GM20431 (cell line): ENCODE results near the gene ATF7.
"Not testable (repeated sequence)": the region's sequence is repeated elsewhere in the genome, so short reads cannot be mapped to it uniquely, and the experiment has no call there.

ENCODE experiments used
- in situ Hi-C: fragments of 300-500 bp; cut with MseI, MboI; formaldehyde crosslinking; loops from one replicate; pipeline ENCODE4 v1.15.0; 2020; ENCODE audit warnings: low sequenced_read_pairs; ENCODE audit not compliant: unreplicated experiment

Gene ATF7

DNA sequence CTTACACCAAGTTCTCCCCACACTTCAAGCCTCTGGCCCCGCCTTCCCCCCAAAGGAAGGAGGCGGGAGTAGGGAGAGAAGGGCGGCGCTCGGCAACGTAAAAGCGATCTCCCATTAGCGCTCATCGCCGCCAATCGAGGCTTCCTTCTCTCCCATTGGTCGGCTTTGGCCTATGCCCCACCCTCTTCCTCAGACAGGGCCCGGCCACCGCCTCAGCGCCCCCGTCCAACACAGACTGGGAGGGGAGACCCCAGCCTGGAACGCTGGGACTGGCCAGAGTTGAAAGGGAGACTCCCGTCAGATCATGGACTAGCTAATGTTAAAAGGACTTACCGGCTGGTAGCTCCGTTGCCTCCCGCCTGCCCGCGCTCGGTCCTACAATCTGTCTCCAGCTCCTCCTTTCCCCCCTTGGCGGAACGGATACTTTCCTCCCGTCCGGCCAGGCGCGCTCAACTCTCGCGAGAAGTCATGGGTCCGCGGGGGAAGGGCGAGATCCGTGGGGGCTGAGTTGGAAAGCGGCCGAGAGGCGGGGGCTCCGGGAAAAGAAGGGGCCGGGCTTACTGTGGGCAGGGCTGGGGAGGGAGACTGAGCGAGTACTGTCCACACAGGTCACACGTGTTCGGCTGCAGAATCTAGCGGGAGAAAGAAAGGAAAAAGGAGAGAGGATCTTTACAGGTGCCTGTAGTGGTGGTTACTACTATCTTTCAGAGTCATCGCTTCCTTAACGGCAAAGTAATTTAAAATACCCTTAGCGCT, at the start of gene ATF7:
ATF7 (minus strand) TSS at position 437 of the 756 bp plus-strand sequence. CDS start 25,382 bp downstream, outside the sequence.
- in situ Hi-C loops, result no loop called here

DNA sequence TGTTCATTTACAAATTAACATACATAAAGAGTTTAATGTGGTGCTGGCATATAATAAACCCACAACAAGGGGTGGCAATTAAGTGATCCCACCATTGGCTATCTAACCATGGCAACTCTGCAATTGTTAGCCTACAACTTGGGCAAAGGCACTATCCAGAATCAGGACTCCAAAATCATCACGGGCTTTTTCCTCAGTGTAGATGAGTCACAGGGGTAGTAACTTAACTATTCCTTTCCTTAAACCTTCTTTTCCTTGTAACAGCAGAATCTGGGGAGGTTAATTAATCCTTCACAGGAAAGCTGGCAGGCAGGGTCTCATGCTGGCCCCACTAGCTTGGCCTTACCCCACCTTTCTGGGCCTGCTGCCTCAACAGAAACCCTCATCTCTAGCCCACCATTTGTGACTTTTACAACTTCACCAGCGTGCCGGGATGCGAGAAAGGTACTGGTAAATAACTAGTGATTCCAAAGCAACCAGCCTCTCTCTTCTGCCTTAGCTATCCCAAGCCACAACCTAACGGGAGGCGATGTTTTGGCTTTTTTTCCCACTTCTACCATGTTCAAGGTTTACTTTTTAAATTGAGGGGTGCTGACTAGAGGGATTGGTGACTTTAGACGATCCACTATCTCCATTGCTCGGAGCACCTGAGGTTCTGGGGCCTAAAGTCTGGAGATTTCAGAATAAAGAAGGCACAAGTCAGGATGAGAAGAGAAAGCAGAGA, 49.0 kb upstream of the ATF7 start:
- in situ Hi-C loops, result loop anchor here (10.0 kb wide), 1 partner anchor 130 kb away; no protein-coding TSS in a partner anchor

DNA sequence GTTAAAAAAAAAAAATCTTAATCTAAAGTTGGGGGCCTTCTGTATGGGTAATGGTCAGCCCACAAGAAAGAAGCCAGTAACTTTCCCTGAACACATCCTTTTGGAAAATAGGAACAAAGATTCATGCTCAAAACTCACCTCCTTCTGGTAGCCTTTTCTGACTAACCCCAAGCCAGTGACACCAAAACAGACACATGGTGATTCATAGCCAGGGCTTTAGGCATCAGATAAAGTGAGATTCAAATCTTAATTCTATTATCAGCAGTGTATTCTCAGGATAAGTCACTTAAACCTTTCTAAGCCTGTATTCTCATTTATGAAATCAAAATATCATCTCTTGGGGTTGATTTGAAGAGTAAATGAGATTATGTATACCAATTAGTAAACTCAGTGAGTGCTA, 44.8 kb upstream of the ATF7 start:
- in situ Hi-C loops, result loop anchor here (10.0 kb wide), 1 partner anchor 126 kb away; no protein-coding TSS in a partner anchor

DNA sequence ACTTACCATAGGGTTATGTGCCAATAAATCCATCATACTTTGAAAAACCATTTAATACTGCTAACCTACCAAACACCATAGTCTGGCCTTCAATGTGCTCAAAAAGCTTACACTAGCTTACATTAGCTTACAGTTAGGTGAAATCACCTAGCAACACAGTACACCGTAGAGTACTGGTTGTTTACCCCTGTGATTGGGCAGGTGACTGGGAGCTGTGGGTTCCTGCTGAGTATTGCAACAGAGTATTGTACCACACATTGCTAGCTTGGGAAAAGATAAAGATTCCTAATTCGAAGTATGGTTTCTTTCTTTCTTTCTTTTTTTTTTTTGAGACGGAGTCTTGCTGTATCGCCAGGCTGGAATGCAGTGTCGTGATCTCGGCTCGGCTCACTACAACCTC, 44.1 kb upstream of the ATF7 start:
- in situ Hi-C loops, result loop anchor here (10.0 kb wide), 1 partner anchor 126 kb away; no protein-coding TSS in a partner anchor

DNA sequence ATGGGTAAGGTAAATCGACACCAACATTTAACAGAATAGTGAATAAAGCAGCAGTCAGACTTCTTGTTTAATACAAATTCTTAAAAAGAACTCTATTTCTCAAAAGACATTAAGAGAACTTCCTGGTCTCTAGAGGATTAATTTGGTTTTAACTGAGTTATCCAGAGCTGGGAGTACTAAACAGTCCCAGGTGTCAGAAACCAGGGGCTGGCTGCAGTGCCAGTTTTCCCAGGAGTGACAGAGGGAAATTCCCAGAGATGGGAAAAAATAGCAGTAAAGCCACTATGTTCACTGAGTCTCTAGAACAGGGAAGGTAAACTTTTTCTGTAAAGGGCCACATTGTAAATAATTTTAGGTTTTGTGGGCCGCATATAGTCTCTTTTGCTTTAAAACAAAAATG, 40.9 kb upstream of the ATF7 start:
- in situ Hi-C loops, result no loop called here

DNA sequence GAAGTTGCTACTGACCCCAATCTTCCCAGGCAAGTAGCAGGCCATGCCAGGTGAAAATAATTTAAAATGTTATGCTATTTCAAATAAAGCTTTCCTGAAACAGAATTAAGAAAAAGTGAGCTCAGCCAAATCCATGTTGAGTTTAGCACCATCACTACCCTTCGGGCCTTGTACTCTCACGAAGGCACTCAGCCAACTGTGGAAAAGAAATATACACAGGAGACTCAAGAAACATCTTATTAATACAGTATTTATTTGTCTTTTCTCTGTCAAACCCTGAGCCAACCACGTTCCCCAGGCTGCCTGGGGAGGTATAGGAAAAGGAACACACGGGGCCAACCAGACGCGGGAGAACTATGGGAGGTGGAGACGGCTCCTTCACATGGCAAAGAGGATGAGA, 38.8 kb upstream of the ATF7 start:
- in situ Hi-C loops, result no loop called here

DNA sequence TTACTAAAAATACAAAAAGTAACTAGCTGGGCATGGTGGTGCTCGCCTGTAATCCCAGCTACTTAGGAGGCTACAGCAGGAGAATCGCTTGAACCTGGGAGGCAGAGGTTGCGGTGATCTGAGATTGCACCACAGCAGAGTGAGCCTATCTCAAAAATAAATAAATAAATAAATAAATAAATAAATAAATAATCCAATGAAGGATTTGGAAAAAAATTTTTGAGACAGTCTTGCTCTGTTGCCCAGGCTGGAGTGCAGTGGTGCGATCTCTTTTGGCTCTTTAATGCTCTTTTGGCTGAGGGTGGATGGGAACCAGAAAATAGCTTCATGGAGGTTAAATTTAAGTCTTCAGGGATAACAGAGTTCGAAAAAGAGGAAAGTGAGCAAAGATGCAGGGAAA, 38.0 kb upstream of the ATF7 start:
- in situ Hi-C loops, result no loop called here

DNA sequence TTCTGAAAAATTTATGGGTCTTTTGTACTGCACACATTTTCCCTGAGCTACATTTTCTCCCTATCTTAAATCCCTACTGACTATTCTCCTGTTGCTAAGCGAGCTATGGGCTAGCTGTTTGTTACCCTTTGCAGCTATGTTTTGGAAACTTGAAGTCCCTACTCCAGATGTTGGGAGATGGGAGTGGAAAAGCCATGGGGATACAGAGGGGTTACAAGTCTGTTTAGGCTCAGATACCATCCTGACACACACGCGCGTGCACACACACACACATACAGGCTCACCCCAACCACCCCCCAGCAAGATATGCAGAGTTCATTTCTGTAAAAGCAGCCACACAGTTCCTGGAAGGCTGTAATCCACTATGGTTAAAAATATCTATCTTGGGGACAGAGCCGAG, 33.9 kb upstream of the ATF7 start:
- in situ Hi-C loops, result no loop called here

DNA sequence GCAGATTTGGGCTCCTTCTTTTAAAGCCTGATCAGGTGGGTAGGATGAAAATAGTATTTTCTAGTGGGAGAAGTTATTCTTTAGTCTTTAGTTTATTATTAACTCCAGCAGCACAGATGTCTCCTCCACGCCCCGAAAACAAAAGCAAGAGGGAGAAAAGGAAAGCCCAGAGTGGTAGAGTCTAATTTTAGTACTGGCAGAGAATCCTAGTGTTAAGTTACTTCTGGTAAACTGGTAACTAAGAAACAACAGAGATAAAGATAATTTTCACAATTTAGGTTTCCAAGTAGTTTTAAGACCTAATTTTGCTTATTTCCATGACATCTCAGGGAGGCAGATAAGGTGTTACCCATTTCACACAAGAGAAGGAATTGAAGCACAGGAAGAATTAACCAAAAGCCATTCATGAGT, 33.4 kb upstream of the ATF7 start:
- in situ Hi-C loops, result no loop called here

DNA sequence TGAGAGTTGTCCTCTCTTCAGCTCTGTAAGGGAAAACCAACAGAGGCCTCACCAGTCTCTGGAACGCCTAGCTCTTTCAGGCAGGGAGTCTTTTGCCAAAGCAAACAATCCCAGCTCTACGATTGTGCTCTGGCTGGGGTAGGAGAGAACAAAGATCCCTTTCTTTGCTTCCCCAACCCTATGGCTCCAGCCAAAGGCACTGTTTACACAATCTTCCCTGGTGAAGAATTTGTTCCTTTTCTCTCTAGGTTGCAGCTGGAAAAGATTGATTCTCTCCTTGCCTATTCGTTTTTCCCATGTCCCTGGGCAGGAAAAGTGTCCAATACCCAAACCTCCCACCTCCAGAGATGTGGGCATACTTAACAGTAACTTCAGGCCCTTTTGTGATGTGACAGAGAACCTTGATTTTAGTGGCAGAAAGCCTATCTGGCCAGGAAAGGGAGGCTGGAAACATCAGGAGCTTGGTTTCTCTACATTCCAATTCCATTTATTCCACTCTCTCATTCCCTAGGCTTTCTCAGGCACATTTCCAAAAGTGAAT, 32.9 kb upstream of the ATF7 start:
- in situ Hi-C loops, result no loop called here

DNA sequence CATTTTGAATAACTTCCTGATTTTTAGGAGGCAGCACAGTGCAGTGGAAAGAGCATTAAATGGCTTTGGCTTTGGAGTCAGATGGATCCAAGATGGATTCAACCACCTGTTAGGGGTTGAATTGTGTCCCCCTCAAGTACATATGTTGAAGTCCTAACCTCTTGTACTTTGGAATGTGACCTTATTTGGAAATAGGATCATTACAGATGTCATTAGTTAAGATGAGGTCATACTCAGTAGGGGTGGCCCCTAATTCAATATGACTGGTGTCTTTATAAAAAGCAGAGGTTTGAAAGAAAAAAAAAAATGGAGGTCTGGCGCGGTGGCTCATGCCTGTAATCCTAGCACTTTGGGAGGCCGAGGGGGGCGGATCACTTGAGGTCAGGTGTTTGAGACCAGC, 30.9 kb upstream of the ATF7 start:
- in situ Hi-C loops, result no loop called here

DNA sequence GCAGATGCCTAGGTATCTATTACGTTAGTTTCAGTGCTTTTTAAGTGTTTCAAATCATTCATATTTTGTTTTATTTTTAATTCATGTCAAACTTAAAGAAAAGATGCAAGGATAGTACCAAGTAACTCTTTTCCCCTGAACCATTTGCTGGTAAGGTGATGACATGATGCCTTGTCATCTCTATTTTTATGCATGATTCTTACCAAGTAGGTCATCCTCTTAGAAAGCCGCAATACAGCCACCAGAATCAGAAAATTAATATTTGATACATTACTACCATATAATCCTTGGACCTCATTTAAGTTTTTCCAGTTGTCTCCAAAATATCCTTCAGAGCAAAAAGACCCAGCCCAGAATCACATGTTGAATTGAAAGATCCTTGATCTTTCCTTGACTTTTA, 27.4 kb upstream of the ATF7 start:
- in situ Hi-C loops, result no loop called here

DNA sequence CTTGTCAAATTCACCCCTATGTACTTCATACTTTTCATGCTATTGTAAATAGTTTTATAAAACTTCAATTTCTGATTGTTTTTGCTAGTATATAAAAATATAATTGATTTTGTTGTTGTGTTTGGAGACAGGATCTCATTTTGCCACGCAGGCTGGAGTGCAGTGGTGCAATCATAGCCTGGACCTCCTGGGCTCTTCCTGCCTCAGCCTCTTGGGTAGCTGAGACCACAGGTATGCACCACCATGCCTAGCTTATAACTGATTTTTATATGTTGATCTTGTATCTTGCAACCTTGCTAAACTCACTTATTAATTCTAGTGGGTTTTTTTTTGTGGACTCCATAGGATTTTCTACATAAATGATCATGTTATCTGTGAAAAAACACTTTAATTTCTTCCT, 26.2 kb upstream of the ATF7 start:
- in situ Hi-C loops, result no loop called here

DNA sequence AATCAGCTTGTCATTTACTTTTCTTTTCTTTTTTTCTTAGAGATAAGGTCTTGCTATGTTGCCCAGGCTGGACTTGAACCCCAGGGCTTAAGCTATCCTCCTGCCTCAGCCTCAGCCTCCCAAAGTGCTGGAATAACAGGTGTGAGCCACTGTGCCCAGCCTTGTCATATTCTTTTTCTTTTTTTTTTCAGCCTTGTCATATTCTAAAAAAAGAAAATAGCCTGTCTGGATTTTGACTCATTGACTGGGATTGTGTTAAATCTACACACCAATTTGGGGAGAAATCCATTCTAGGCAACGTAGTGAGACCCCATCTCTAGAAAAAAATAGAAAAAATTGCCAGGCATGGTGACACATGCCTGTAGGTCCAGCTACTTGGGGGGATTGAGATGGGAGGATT, 25.6 kb upstream of the ATF7 start:
- in situ Hi-C loops, result no loop called here

DNA sequence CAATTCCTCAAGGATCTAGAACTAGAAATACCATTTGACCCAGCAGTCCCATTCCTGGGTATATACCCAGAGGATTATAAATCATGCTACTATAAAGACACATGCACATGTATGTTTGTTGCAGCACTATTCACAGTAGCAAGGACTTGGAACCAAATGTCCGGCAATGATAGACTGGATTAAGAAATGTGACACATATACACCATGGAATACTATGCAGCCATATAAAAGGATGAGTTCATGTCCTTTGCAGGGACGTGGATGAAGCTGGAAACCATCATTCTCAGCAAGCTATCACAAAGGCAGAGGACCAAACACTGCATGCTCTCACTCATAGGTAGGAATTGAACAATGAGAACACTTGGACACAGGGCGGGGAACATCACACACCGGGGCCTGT, 20.1 kb upstream of the ATF7 start:
- in situ Hi-C loops, result not testable (repeated sequence)

DNA sequence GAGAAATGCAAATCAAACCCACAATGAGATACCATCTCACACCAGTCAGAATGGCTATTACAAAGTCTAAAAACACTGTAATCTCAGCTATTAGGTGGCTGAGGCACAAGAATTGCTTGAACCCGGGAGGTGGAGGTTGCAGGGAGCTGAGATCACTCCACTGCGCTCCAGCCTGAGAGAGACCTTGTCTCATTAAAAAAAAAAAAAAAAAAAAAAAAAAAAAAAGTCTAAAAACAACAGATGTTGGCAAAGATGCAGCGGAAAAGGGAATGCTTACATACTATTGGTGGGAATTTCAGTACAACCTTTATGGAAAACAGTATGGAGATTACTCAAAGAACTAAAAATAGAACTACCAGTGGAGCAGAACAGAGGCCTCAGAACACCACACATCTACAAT, 19.0 kb upstream of the ATF7 start:
- in situ Hi-C loops, result no loop called here

DNA sequence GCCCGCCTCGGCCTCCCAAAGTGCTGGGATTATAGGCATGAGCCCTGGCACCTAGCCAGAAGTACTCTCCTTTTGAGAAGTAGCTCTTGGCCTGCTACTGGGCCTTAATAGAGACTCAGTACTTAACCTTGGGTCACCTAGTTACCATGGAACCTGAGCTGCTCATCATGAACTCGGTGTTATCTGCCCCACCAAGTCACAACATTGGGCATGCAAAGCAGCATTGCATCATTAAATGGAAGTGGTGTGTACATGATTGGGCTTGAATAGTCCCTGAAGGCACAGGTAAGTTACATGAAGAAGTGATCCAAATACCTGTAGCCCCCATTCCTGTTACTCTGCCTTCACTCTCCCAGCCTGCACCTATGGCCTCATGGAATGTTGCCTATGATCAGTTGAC, 18.0 kb upstream of the ATF7 start:
- in situ Hi-C loops, result no loop called here

DNA sequence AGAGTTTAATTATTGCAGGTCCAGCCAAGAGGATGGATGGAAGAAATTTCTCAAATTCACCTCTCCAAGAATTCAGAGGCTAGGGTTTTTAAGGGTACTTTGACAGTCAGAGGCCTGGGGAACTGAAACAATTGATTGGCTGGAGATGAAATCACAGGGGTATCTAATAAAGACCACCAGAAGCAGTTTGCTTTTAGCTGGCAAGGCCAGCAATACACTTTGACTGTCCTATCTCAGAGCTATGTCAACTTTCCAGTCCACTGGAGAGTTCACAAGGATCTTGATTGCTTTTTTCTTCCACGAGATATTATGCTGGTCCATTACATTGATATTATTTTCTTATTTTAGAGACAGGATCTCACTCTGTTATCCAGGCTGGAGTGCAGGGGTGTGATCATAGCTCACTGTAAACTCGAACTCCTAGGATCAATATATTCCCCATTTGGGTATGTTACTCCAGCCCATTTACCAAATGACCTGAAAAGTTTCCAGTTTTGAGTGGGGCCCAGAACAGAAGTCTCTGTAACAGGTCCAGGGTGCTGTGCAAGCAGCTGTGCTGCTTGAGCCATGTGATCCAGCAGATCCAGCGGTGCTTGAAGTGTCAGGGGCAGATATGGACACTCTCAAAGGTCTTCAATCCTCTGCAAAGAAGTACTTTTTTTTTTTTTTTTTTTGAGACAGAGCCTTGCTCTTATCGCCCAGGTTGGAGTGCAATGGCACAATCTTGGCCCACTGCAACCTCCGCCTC, 17.2 kb upstream of the ATF7 start:
- in situ Hi-C loops, result no loop called here

DNA sequence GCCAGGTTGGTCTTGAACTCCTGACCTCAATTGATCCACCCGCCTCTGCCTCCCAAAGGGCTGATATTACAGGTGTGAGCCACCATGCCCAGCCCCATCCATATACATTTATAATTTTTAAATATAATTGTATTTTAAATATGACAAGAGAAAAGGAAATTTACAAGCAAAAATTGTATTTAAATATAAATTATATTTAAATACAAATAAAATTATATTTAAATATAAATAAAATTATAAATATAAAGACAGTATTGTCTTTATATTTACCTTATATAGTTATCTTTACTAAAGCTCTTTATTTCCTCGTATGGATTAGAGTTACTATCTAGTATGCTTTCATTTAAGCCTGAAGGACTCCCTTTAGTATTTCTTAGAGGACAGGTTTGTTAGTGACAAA, 11.9 kb upstream of the ATF7 start:
- in situ Hi-C loops, result no loop called here

DNA sequence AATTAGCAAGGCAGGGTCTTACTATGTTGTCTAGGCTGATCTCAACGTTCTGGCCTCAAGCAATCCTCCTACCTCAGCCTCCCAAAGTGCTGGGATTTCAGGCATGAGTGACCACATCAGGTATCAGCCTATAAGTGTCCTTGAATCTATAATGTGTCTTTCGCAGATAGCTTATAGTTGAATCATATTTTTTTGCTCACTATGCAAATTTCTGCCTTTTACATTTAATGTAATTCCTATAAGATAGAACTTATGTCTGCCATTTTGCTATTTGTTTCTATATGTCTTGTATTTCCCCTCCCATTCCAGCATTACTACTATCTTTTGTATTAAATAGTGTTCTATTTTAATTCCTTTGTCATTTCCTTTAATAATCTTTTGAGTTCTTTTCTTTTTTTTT, 10.5 kb upstream of the ATF7 start:
- in situ Hi-C loops, result no loop called here

DNA sequence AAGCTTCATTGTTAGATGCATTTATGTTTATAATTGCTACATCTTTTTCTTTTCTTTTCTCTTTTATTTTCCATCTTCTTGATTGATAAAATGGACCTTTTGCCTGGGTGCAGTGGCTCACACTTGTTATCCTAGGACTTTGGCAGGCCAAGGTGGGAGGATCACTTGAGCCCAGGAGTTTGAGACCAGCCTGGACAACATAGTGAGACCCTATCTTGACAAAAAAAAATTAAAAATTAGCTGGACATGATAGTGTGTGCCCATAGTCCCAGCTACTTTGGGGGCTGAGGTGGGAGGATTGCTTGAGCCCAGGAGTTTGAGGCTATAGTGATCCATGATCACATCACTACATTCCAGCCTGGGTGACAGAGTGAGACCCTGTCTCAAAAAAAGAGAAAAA, 9.5 kb upstream of the ATF7 start:
- in situ Hi-C loops, result not testable (repeated sequence)
